Esophagus squamous epithelium (tissue), 5 donors: ENCODE results near the gene TEX264. TPM values are rescaled to one million over a fixed set of nuclear protein-coding genes. Genes with fewer than 3 reads are reported as not detected.

Experiments used
- DNase-seq: peaks from one replicate; lab custom pipeline; 2025; lab: John Stamatoyannopoulos, UW
- H3K27ac ChIP-seq, 4 donors: fragments of 200-600 bp; sonication (generic); one replicate each; pipeline ENCODE4 v1.5.1; 2016 to 2019; ENCODE audit warnings: mild to moderate bottlenecking in 1 of 4
- H3K27me3 ChIP-seq, 4 donors: fragments of 200-600 bp; sonication (generic); 1 replicate in 3 of 4; 2 replicates in 1 of 4; pipeline versions ENCODE4 v1.5.1 to v1.6.0; 2017 to 2021; ENCODE audit warnings: antibody characterized with exemption in 1 of 4
- H3K36me3 ChIP-seq, 3 donors: fragments of 200-600 bp; sonication (generic); one replicate each; pipeline ENCODE4 v1.5.1; 2016 to 2019
- H3K4me1 ChIP-seq, 3 donors: fragments of 200-600 bp; sonication (generic); one replicate each; pipeline ENCODE4 v1.5.1; 2017 to 2019
- H3K4me3 ChIP-seq, 4 donors: fragments of 200-600 bp; sonication (generic); 1 replicate in 3 of 4; 2 replicates in 1 of 4; pipeline ENCODE4 v1.5.1; 2016 to 2019; ENCODE audit warnings: mild to moderate bottlenecking in 2 of 4, moderate library complexity in 1 of 4
- H3K9me3 ChIP-seq, 3 donors: fragments of 200-600 bp; sonication (generic); one replicate each; pipeline ENCODE4 v1.5.1; 2016 to 2019
- CTCF ChIP-seq, 6 experiments: fragments of 450-650 bp in 4 of 6; fragments of 200-600 bp in 2 of 6; sonication (generic) in 2 of 6; IDR thresholded peaks; one replicate each; pipeline ENCODE4 v1.5.1; 2016 to 2019; ENCODE audit warnings: antibody characterized with exemption in 6 of 6, mild to moderate bottlenecking in 4 of 6, moderate library complexity in 4 of 6
- POLR2A ChIP-seq, 4 donors: fragments of 450-650 bp; IDR thresholded peaks; one replicate each; pipeline ENCODE4 v1.6.1; 2017; ENCODE audit warnings: antibody characterized with exemption in 4 of 4, mild to moderate bottlenecking in 4 of 4, moderate library complexity in 3 of 4
- WGBS, 2 donors: methylation state at CpG; one replicate each; pipeline ENCODE4 v1.1.5; 2018; 5-methylcytosine and 5-hydroxymethylcytosine counted together
- intact Hi-C: fragments of 100-400 bp; cut with DNase I; formaldehyde crosslinking; loops from one replicate; pipeline ENCODE4 v1.15.0; 2022
- total RNA-seq, 4 donors: library from RNA; depleted of rRNA; stranded (reverse); fragments of >200 nt; gene quantifications; one replicate each; pipeline ENCODE4 v1.1.0, GENCODE V29; 2016
- donor health status: DM: yes; HTN: yes; CAD: no.

TEX264 gene
- total RNA-seq, 4 donors from 2014 or later = 39.9 to 65.0 (median 57.3) TPM

DNA sequence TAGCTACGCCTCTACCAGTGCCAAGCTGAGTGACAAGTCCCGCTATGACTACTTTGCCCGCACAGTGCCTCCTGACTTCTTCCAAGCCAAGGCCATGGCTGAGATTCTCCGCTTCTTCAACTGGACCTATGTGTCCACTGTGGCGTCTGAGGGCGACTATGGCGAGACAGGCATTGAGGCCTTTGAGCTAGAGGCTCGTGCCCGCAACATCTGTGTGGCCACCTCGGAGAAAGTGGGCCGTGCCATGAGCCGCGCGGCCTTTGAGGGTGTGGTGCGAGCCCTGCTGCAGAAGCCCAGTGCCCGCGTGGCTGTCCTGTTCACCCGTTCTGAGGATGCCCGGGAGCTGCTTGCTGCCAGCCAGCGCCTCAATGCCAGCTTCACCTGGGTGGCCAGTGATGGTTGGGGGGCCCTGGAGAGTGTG lies 41.5 kb downstream of the TEX264 start:
- H3K36me3 ChIP-seq = no peaks in the 10 kb centered on the region
- no peak for TF ChIP-seq CTCF (IDR thresholded peaks at IDR 0.05)
- no peak for TF ChIP-seq POLR2A (IDR thresholded peaks at IDR 0.05)
- intact Hi-C loops = no loop called here
- no peak for DNase-seq
- peaks cover 0 to 2% (median under 1%) of the 10 kb centered on the region in 3 donors for H3K4me1 ChIP-seq
- H3K27me3 ChIP-seq = peaks cover 0 to 12% (median 0%) of the 10 kb centered on the region in 4 donors
- WGBS, 2 donors = 83 to 98% methylated on average over 3 to 14 of the region's 20 CpGs
- no peaks in the 10 kb centered on the region for H3K9me3 ChIP-seq
- no peak overlapping the region for H3K4me3 ChIP-seq
- no peak overlapping the region for H3K27ac ChIP-seq

DNA sequence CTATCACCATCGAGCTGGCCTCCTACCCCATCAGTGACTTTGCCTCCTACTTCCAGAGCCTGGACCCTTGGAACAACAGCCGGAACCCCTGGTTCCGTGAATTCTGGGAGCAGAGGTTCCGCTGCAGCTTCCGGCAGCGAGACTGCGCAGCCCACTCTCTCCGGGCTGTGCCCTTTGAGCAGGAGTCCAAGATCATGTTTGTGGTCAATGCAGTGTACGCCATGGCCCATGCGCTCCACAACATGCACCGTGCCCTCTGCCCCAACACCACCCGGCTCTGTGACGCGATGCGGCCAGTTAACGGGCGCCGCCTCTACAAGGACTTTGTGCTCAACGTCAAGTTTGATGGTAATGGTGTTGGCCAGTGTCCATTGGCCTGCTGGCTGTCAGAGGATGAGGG lies 41.9 kb downstream of the TEX264 start:
- TF ChIP-seq POLR2A (IDR thresholded peaks at IDR 0.05) (no peak), CTCF (IDR thresholded peaks at IDR 0.05) (no peak)
- no peak for DNase-seq
- Histone ChIP-seq H3K27me3 (peaks cover 0 to 10% (median 0%) of the 10 kb centered on the region in 4 donors), H3K27ac (no peak overlapping the region), H3K36me3 (no peaks in the 10 kb centered on the region), H3K4me1 (no peaks in the 10 kb centered on the region), H3K4me3 (no peak overlapping the region), H3K9me3 (no peaks in the 10 kb centered on the region)
- WGBS, 2 donors = 90 to 91% methylated on average over 8 to 9 of the region's 19 CpGs
- intact Hi-C loops = no loop called here

- TF ChIP-seq POLR2A (IDR thresholded peaks at IDR 0.05) (no peak), CTCF (IDR thresholded peaks at IDR 0.05) (no peak)
- intact Hi-C loops = no loop called here
Observed at GRCh38 chr3:51715231-51715976, 44.4 kb downstream of the TEX264 start.

DNA sequence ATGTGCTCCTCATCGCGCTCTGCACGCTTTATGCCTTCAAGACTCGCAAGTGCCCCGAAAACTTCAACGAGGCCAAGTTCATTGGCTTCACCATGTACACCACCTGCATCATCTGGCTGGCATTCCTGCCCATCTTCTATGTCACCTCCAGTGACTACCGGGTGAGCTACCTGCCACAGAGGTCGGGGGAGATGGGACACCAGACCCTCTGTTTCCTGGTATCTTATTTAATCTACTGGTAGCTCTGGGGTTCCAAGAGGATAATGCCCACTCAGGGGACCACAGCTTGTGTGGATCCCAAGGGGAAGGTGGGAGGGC lies 44.9 kb downstream of the TEX264 start:
- intact Hi-C loops = no loop called here

More at GRCh38 chr3:51715231-51715976, 44.4 kb downstream of the TEX264 start:
- Histone ChIP-seq H3K4me1 (no peaks in the 10 kb centered on the region), H3K4me3 (no peak overlapping the region), H3K36me3 (no peaks in the 10 kb centered on the region), H3K27me3 (peaks cover 0 to 7% (median 0%) of the 10 kb centered on the region in 4 donors), H3K27ac (no peak overlapping the region), H3K9me3 (no peaks in the 10 kb centered on the region)
- DNase-seq = no peak
- 93 to 94% methylated on average over 23 of the region's 36 CpGs for WGBS, 2 donors

More for the DNA sequence above, 44.9 kb downstream of the TEX264 start:
- no peak for DNase-seq
- Histone ChIP-seq H3K27ac (no peak overlapping the region), H3K4me1 (no peaks in the 10 kb centered on the region), H3K27me3 (peaks cover 0 to 7% (median 0%) of the 10 kb centered on the region in 4 donors), H3K36me3 (no peaks in the 10 kb centered on the region), H3K9me3 (no peaks in the 10 kb centered on the region), H3K4me3 (no peak overlapping the region)
- TF ChIP-seq POLR2A (IDR thresholded peaks at IDR 0.05) (no peak), CTCF (IDR thresholded peaks at IDR 0.05) (no peak)
- WGBS, 2 donors = 97% methylated on average over 6 of the region's 8 CpGs
